HEK293 (cell line): Measurements from ENCODE around the gene EXOC3.

Experiments
- CTCF ChIA-PET: fragments of 350-600 bp; formaldehyde crosslinking; extraction: SDS; loops from one replicate; lab custom pipeline; 2021; ENCODE audit warnings: antibody characterized with exemption; lab: Yijun Ruan, JAX
- POLR2A ChIA-PET: fragments of 300-600 bp; formaldehyde crosslinking; extraction: SDS; loops from one replicate; lab custom pipeline; 2020; ENCODE audit warnings: antibody characterized with exemption, inconsistent platforms; lab: Yijun Ruan, JAX
- H3K27ac ChIP-seq: fragments of 200-500 bp; sonication (Bioruptor generic); 2 replicates; pipeline ENCODE4 v1.5.1; 2014; ENCODE audit warnings: low read depth, low read length, control low read depth, inconsistent platforms; ENCODE audit errors: extremely low read depth
- H3K36me3 ChIP-seq, 2 experiments: fragments of 200-500 bp in 1 of 2; sonication (Bioruptor generic) in 1 of 2; 1 replicate in 1 of 2; 2 replicates in 1 of 2; pipeline ENCODE4 v1.5.1; 2014 to 2017; ENCODE audit warnings: inconsistent platforms in 2 of 2, low read length in 2 of 2; ENCODE audit not compliant: control insufficient read depth in 2 of 2, insufficient read depth in 1 of 2
- H3K4me1 ChIP-seq: fragments of 200-500 bp; sonication (Bioruptor generic); 2 replicates; pipeline ENCODE4 v1.5.1; 2014; ENCODE audit warnings: mild to moderate bottlenecking, low read length, inconsistent platforms; ENCODE audit not compliant: control insufficient read depth, insufficient read depth
- H3K4me3 ChIP-seq: 2 replicates; pipeline ENCODE4 v1.5.1; 2011; ENCODE audit warnings: low read depth, mild to moderate bottlenecking, control low read depth, low read length, moderate library complexity
- H3K9me3 ChIP-seq: fragments of 200-500 bp; sonication (Bioruptor generic); 2 replicates; pipeline ENCODE4 v1.5.1; 2014; ENCODE audit warnings: low read depth, low read length, inconsistent platforms; ENCODE audit not compliant: control insufficient read depth, insufficient read depth
- HOXD13 ChIP-seq: sonication (generic); formaldehyde crosslinking; IDR thresholded peaks from 2 replicates; pipeline ENCODE4 v1.8.0; 2022; ENCODE audit warnings: missing genetic modification reagents, borderline replicate concordance
- MZF1 ChIP-seq: fragments of 450-650 bp; formaldehyde crosslinking; IDR thresholded peaks from 2 replicates; pipeline ENCODE4 v1.5.1; 2017; ENCODE audit warnings: missing biosample characterization, missing genetic modification characterization, borderline replicate concordance
- ZBTB48 ChIP-seq: fragments of 450-650 bp; formaldehyde crosslinking; IDR thresholded peaks from 2 replicates; pipeline ENCODE4 v1.5.1; 2016; ENCODE audit warnings: missing biosample characterization, missing genetic modification characterization
- ZNF157 ChIP-seq: fragments of 450-650 bp; formaldehyde crosslinking; IDR thresholded peaks from 2 replicates; pipeline ENCODE4 v1.5.1; 2016; ENCODE audit warnings: missing biosample characterization, missing genetic modification characterization
- ZNF202 ChIP-seq: fragments of 450-650 bp; formaldehyde crosslinking; IDR thresholded peaks from 2 replicates; pipeline ENCODE4 v1.5.1; 2016; ENCODE audit warnings: missing biosample characterization, missing genetic modification characterization, borderline replicate concordance
- ZNF302 ChIP-seq: fragments of 450-650 bp; formaldehyde crosslinking; IDR thresholded peaks from 2 replicates; pipeline ENCODE4 v1.5.1; 2016; ENCODE audit warnings: missing biosample characterization, missing genetic modification characterization, low read depth
- ZNF394 ChIP-seq: fragments of 450-650 bp; formaldehyde crosslinking; IDR thresholded peaks from 2 replicates; pipeline ENCODE4 v1.5.1; 2016; ENCODE audit warnings: missing biosample characterization, missing genetic modification characterization, mild to moderate bottlenecking, moderate library complexity, borderline replicate concordance
- ZNF404 ChIP-seq: fragments of 450-650 bp; formaldehyde crosslinking; IDR thresholded peaks from 2 replicates; pipeline ENCODE4 v1.5.1; 2017; ENCODE audit warnings: missing biosample characterization, missing genetic modification characterization
- ZNF510 ChIP-seq: fragments of 450-650 bp; formaldehyde crosslinking; IDR thresholded peaks from 2 replicates; pipeline ENCODE4 v1.5.1; 2018; ENCODE audit warnings: mild to moderate bottlenecking, missing genetic modification characterization, missing biosample characterization; ENCODE audit not compliant: insufficient replicate concordance
- ZNF561 ChIP-seq: fragments of 450-650 bp; IDR thresholded peaks from 2 replicates; pipeline ENCODE4 v1.5.1; 2018; ENCODE audit warnings: missing biosample characterization, missing genetic modification characterization, borderline replicate concordance
- ZNF621 ChIP-seq: fragments of 450-650 bp; formaldehyde crosslinking; IDR thresholded peaks from 2 replicates; pipeline ENCODE4 v1.5.1; 2017; ENCODE audit warnings: missing biosample characterization, missing genetic modification characterization
- TF ChIP-seq, protein P1 (sequence below): fragments of 450-650 bp; formaldehyde crosslinking; IDR thresholded peaks from 2 replicates; pipeline ENCODE4 v1.5.1; 2016; ENCODE audit warnings: missing biosample characterization, missing genetic modification characterization, low read depth
- TF ChIP-seq, protein P2 (sequence below): fragments of 450-650 bp; formaldehyde crosslinking; IDR thresholded peaks from 2 replicates; pipeline ENCODE4 v1.5.1; 2016; ENCODE audit warnings: missing biosample characterization, missing genetic modification characterization

EXOC3 gene

DNA sequence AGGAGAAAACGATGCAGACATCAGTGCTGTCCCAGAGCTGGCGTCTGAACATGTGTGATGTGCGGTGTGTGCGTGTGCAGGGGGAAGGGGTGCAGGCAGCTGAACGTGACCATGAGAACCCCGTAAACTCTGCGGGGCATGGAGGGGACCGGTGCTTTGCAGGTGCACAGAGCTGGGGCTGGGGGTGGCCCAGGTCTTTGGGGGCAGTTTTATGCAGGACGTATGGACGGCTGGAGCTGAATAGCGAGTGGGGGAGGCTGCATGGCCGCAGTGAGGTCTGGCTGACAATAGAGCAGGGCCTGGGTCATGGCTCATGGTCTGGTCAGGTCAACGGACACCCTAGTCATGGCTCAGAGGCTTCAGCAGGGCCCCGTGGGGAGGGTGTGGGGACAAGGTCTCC lies 3.3 kb upstream of the EXOC3 start:
- Histone ChIP-seq H3K9me3 (no peaks in the 10 kb centered on the region), H3K27ac (no peak overlapping the region), H3K4me3 (no peak overlapping the region), H3K4me1 (peaks cover 10% of the 10 kb centered on the region), H3K36me3 (peaks cover 0 to 5% of the 10 kb centered on the region in 2 experiments; a peak in 2 of 3 replicates)
- CTCF ChIA-PET, result interaction anchor here (1.2 to 1.8 kb wide), 2 partner anchors 8 to 123 kb away, joined by 5 to 9 read pairs; no protein-coding TSS in a partner anchor
- POLR2A ChIA-PET, result interaction anchor here (0.8 to 1.1 kb wide), 2 partner anchors 10 to 65 kb away, joined by 3 read pairs; no protein-coding TSS in a partner anchor
- TF ChIP-seq HOXD13 (CRISPR knock-in tag) (no peak), ZNF302 (no peak), ZNF561 (no peak), ZNF404 (tag by site-specific recombination) (no peak), ZNF394 (tag by site-specific recombination) (no peak), ZNF621 (tag by site-specific recombination) (no peak)
- TF ChIP-seq, protein P1, sequence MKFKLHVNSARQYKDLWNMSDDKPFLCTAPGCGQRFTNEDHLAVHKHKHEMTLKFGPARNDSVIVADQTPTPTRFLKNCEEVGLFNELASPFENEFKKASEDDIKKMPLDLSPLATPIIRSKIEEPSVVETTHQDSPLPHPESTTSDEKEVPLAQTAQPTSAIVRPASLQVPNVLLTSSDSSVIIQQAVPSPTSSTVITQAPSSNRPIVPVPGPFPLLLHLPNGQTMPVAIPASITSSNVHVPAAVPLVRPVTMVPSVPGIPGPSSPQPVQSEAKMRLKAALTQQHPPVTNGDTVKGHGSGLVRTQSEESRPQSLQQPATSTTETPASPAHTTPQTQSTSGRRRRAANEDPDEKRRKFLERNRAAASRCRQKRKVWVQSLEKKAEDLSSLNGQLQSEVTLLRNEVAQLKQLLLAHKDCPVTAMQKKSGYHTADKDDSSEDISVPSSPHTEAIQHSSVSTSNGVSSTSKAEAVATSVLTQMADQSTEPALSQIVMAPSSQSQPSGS (tag by site-specific recombination), result no peak

DNA sequence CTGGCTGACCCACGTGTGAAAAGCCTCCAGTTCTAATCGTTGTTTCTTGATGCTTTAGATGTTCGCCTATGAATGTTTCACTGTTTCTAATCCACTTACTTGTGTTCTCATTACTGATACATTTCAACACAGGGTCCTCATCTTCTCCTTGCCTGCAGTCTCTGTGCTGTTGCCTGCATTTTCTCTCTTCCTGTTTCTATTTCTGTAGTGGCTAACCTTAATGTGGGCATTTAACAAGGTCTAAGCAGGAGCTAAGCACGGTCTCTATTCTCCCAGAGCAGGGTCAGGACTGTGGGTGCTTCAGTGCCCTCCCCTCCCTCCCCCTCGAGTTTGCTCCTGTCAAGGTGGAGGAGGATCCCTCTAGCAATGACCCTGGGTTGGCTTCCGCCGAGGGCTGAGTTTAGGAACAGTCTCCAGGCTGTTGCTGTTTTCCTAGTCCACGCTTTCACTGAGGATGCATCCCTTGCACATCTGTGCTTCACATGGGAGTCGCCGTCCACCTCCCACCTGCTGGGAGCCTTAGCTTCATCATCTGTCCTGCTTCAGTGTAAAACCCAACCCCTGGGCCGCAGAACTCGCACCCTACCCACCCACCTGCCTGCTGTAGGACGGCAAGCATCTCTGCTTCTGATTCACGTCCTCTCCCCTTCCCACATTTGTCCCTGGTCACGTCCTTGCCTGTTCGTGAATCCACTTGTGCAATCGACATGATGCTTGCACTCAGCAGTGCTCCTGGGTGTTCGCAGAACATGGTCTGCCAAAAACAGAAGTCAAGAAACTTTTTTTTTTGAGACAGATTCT lies 2.4 kb upstream of the EXOC3 start:
- H3K4me1 ChIP-seq, result peaks cover 10% of the 10 kb centered on the region
- no peaks in the 10 kb centered on the region for H3K9me3 ChIP-seq
- H3K27ac ChIP-seq, result no peak overlapping the region
- CTCF ChIA-PET, result interaction anchor here (0.6 to 1.8 kb wide), 2 partner anchors 9 to 461 kb away, joined by 3 to 9 read pairs; no protein-coding TSS in a partner anchor
- TF ChIP-seq ZNF202 (tag by site-specific recombination) (no peak), ZBTB48 (no peak), ZNF510 (tag by site-specific recombination) (no peak), ZNF157 (tag by site-specific recombination) (no peak), MZF1 (no peak)
- peaks cover 0 to 4% of the 10 kb centered on the region in 2 experiments; a peak in 2 of 3 replicates for H3K36me3 ChIP-seq
- no peak overlapping the region for H3K4me3 ChIP-seq
- POLR2A ChIA-PET, result interaction anchor here (0.7 to 0.8 kb wide), 2 partner anchors 9 to 27 kb away, joined by 3 read pairs; no protein-coding TSS in a partner anchor

- Histone ChIP-seq H3K36me3 (peaks cover 3 to 18% of the 10 kb centered on the region in 2 experiments; a peak in 2 of 3 replicates), H3K27ac (peak overlapping the region; percentile 81; the same call in 1 of the 2 replicates), H3K9me3 (no peaks in the 10 kb centered on the region), H3K4me1 (peaks cover 10% of the 10 kb centered on the region), H3K4me3 (peak overlapping the region; percentile 64)
- TF ChIP-seq, protein P2, sequence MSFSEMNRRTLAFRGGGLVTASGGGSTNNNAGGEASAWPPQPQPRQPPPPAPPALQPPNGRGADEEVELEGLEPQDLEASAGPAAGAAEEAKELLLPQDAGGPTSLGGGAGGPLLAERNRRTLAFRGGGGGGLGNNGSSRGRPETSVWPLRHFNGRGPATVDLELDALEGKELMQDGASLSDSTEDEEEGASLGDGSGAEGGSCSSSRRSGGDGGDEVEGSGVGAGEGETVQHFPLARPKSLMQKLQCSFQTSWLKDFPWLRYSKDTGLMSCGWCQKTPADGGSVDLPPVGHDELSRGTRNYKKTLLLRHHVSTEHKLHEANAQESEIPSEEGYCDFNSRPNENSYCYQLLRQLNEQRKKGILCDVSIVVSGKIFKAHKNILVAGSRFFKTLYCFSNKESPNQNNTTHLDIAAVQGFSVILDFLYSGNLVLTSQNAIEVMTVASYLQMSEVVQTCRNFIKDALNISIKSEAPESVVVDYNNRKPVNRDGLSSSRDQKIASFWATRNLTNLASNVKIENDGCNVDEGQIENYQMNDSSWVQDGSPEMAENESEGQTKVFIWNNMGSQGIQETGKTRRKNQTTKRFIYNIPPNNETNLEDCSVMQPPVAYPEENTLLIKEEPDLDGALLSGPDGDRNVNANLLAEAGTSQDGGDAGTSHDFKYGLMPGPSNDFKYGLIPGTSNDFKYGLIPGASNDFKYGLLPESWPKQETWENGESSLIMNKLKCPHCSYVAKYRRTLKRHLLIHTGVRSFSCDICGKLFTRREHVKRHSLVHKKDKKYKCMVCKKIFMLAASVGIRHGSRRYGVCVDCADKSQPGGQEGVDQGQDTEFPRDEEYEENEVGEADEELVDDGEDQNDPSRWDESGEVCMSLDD (tag by site-specific recombination), result no peak
- POLR2A ChIA-PET, result interaction anchor here (1.2 kb wide), 1 partner anchor 32 kb away, joined by 4 read pairs; no protein-coding TSS in a partner anchor
- CTCF ChIA-PET, result no interaction called here
Measured at GRCh38 chr5:441996-442334, 1.0 kb upstream of the EXOC3 start.
